T-helper 1 cell treated with Interleukin-12 subunit alpha and Interleukin-12 subunit beta and Interleukin-4 antibody, amounts not matched to agents 30 μg/mL and 1 μg/mL, for 36 hours (primary cell): ENCODE measurements around the gene IL22RA1.

ENCODE experiments used
- H3K27ac Mint-ChIP-seq: one replicate; pipeline ENCODE4 v1.8.0; 2021; ENCODE audit warnings: mild to moderate bottlenecking, mixed read lengths
- H3K27me3 Mint-ChIP-seq: one replicate; pipeline ENCODE4 v1.8.0; 2021; ENCODE audit warnings: low read depth, mixed read lengths
- H3K36me3 Mint-ChIP-seq: one replicate; pipeline ENCODE4 v1.8.0; 2021; ENCODE audit warnings: low read depth, mixed read lengths
- H3K4me1 Mint-ChIP-seq: one replicate; pipeline ENCODE4 v1.8.0; 2021; ENCODE audit warnings: low read depth, mixed read lengths
- H3K4me3 Mint-ChIP-seq: one replicate; pipeline ENCODE4 v1.8.0; 2021; ENCODE audit warnings: mild to moderate bottlenecking, moderate library complexity, mixed read lengths
- H3K9me3 Mint-ChIP-seq: one replicate; pipeline ENCODE4 v1.8.0; 2021; ENCODE audit warnings: mixed read lengths

IL22RA1 gene

GRCh38 chr1:24175033-24175755, 32.3 kb upstream of the IL22RA1 start:
- H3K4me3 Mint-ChIP-seq = no peak overlapping the region
- H3K27me3 Mint-ChIP-seq = peaks cover 20% of the 10 kb centered on the region
- H3K9me3 Mint-ChIP-seq = no peaks in the 10 kb centered on the region
- H3K27ac Mint-ChIP-seq = no peak overlapping the region
- no peaks in the 10 kb centered on the region for H3K4me1 Mint-ChIP-seq
- H3K36me3 Mint-ChIP-seq = peaks cover 2% of the 10 kb centered on the region

GRCh38 chr1:24173638-24174575, 31.0 kb upstream of the IL22RA1 start:
- no peaks in the 10 kb centered on the region for H3K9me3 Mint-ChIP-seq
- H3K4me1 Mint-ChIP-seq = no peaks in the 10 kb centered on the region
- no peak overlapping the region for H3K4me3 Mint-ChIP-seq
- no peak overlapping the region for H3K27ac Mint-ChIP-seq
- H3K36me3 Mint-ChIP-seq = peaks cover 2% of the 10 kb centered on the region
- H3K27me3 Mint-ChIP-seq = peaks cover 20% of the 10 kb centered on the region

- peaks cover 2% of the 10 kb centered on the region for H3K36me3 Mint-ChIP-seq
- H3K27ac Mint-ChIP-seq = no peak overlapping the region
- peaks cover 20% of the 10 kb centered on the region for H3K27me3 Mint-ChIP-seq
- no peak overlapping the region for H3K4me3 Mint-ChIP-seq
- no peaks in the 10 kb centered on the region for H3K9me3 Mint-ChIP-seq
- no peaks in the 10 kb centered on the region for H3K4me1 Mint-ChIP-seq
These were observed 29.7 kb upstream of the IL22RA1 start for GRCh38 chr1:24172598-24172997.

DNA sequence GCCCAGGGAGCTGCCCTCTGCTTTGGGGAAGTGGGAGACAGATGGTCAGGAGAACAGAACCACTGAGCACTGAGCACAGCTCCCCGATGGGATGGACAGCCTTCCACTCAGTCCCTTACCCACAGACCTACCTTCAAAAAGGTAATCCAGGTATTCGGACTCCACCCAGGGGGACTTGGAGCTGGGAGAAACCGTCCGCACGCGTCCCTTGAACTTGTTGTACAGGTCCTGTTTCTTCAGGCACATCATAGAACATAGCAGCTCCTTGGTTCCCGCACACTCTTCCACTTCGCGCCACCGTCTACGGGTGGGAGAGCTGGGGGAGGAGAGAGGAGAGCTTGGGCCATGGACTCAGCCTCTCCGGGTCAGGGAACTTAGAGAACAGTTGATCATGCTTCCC, 26.3 kb upstream of the IL22RA1 start:
- Mint-ChIP-seq H3K4me1 (no peaks in the 10 kb centered on the region), H3K36me3 (peaks cover 2% of the 10 kb centered on the region), H3K9me3 (no peaks in the 10 kb centered on the region), H3K27me3 (peaks cover 15% of the 10 kb centered on the region), H3K4me3 (no peak overlapping the region), H3K27ac (no peak overlapping the region)

GRCh38 chr1:24168245-24168644, 25.3 kb upstream of the IL22RA1 start:
- Mint-ChIP-seq H3K9me3 (no peaks in the 10 kb centered on the region), H3K27ac (no peak overlapping the region), H3K27me3 (peaks cover 6% of the 10 kb centered on the region), H3K4me1 (no peaks in the 10 kb centered on the region), H3K4me3 (no peak overlapping the region), H3K36me3 (no peaks in the 10 kb centered on the region)

DNA sequence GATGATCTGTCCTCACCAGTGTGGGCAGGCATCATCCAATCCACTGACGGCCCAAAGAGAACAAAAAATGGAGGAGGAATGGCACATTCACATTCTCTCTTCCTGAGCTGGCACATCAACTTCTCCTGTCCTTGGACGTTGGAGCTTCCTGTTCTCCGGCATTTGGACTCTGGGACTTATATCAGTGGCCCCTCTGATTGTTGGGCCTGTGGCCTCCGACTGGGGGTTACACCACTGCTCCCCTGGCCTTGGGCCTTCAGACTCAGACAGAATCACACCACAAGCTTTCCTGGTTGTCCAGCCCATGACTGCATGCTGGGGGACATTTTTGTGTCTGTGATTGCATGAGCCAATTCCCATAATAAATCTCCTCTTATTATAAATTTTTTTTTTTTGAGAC, 24.1 kb upstream of the IL22RA1 start:
- Mint-ChIP-seq H3K27me3 (peaks cover 6% of the 10 kb centered on the region), H3K9me3 (no peaks in the 10 kb centered on the region), H3K36me3 (no peaks in the 10 kb centered on the region), H3K27ac (no peak overlapping the region), H3K4me1 (no peaks in the 10 kb centered on the region), H3K4me3 (no peak overlapping the region)

DNA sequence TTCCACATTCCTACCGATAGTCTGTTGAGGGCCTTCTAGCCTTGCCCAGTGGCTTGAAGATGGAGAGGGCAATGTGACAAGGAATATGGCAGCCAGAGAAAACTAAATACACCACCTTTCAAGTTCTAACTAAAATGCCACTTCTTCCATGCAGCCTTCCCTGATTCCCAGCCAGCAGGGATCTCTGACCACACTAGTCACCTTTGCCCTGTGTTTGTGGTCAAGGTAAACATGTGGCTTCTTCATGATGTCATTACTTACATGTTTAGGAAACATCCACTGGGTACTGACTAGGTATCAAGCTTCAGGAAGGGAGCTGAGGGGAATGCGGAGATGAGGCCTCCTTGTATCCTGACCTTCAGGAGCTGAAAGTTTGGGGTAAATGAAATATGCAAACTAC, 22.6 kb upstream of the IL22RA1 start:
- Mint-ChIP-seq H3K9me3 (no peaks in the 10 kb centered on the region), H3K36me3 (no peaks in the 10 kb centered on the region), H3K27ac (no peak overlapping the region), H3K4me1 (no peaks in the 10 kb centered on the region), H3K27me3 (peaks cover 1% of the 10 kb centered on the region), H3K4me3 (no peak overlapping the region)

DNA sequence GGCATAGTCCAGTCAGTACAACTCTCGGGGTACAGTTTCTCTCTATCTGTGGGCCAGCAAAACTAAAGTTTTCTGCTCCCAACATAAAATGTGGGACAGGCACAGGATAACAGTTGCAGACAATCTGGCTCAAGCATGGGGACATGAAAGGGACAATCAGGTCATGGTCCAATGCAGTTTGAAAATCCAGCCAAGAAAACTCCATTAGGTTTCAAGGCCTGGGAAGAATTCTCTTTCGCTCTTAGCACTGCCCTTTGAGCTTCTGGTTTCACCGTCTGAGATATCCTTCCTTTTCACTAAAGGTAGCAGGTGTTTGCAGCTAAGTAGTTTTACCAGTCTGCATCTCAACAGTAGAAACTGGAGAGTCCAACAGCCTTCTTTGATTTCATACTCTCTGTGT, 21.1 kb upstream of the IL22RA1 start:
- Mint-ChIP-seq H3K9me3 (no peaks in the 10 kb centered on the region), H3K4me1 (no peaks in the 10 kb centered on the region), H3K4me3 (no peak overlapping the region), H3K27me3 (no peaks in the 10 kb centered on the region), H3K36me3 (no peaks in the 10 kb centered on the region), H3K27ac (no peak overlapping the region)

- Mint-ChIP-seq H3K36me3 (no peaks in the 10 kb centered on the region), H3K27me3 (no peaks in the 10 kb centered on the region), H3K4me1 (no peaks in the 10 kb centered on the region), H3K4me3 (no peak overlapping the region), H3K9me3 (no peaks in the 10 kb centered on the region), H3K27ac (no peak overlapping the region)
These were observed 19.3 kb upstream of the IL22RA1 start for GRCh38 chr1:24162201-24162600.

GRCh38 chr1:24161270-24161669, 18.3 kb upstream of the IL22RA1 start:
- H3K9me3 Mint-ChIP-seq = no peaks in the 10 kb centered on the region
- H3K4me3 Mint-ChIP-seq = no peak overlapping the region
- H3K27me3 Mint-ChIP-seq = no peaks in the 10 kb centered on the region
- H3K27ac Mint-ChIP-seq = no peak overlapping the region
- H3K36me3 Mint-ChIP-seq = no peaks in the 10 kb centered on the region
- no peaks in the 10 kb centered on the region for H3K4me1 Mint-ChIP-seq

DNA sequence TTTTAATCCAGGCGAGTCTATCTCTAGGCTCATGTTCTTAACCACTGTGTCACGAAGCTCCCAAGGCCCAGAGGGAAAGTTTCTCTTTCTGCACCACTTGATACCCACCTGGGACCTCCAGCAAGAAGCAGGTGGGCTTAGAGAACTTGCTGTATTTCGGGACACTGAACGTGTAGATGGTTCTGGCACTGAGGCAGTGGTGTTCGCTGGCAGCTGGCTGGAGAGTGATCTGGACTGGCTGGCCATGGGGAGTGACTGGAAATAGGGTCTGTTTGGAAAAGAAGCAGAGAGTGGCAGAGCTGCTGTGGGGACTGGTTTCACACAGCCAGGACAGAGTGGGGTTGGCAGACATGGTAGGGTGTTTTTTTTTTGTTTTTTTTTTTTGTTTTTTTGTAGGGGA, 16.4 kb upstream of the IL22RA1 start:
- no peak overlapping the region for H3K4me3 Mint-ChIP-seq
- H3K9me3 Mint-ChIP-seq = no peaks in the 10 kb centered on the region
- peaks cover 1% of the 10 kb centered on the region for H3K4me1 Mint-ChIP-seq
- no peaks in the 10 kb centered on the region for H3K27me3 Mint-ChIP-seq
- no peaks in the 10 kb centered on the region for H3K36me3 Mint-ChIP-seq
- no peak overlapping the region for H3K27ac Mint-ChIP-seq

DNA sequence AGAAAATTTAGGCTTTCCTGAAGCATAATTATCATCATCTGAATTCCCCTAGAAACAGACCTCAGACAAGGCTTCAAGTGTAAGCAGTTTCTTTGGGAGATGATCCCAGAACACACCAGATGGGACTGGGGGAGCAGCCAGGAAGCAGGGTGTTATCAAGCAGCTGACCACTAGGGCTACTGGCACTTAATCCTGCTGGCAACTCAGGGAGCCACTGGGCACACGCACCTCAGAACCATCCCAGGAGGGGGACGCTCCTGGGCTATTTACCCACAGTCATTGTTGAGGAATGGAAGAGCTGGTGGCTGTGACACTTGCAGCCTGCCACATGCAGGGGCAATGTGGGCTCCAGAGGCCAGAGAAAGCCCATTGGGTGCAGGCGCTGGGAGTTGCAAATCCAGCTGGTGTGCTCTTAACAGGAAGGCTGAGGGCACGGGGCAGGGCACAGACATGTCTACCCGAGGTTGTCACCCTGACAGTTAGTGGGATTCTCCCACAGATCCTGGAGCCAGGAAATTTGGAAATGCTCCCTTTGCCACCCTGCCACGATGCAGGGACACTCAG, 15.1 kb upstream of the IL22RA1 start:
- H3K27me3 Mint-ChIP-seq = peaks cover 3% of the 10 kb centered on the region
- peaks cover 1% of the 10 kb centered on the region for H3K4me1 Mint-ChIP-seq
- no peaks in the 10 kb centered on the region for H3K36me3 Mint-ChIP-seq
- H3K27ac Mint-ChIP-seq = no peak overlapping the region
- H3K4me3 Mint-ChIP-seq = no peak overlapping the region
- no peaks in the 10 kb centered on the region for H3K9me3 Mint-ChIP-seq

GRCh38 chr1:24156542-24157260, 13.8 kb upstream of the IL22RA1 start:
- no peaks in the 10 kb centered on the region for H3K36me3 Mint-ChIP-seq
- no peak overlapping the region for H3K27ac Mint-ChIP-seq

GRCh38 chr1:24155011-24155782, 12.3 kb upstream of the IL22RA1 start:
- no peaks in the 10 kb centered on the region for H3K36me3 Mint-ChIP-seq
- peaks cover 14% of the 10 kb centered on the region for H3K4me1 Mint-ChIP-seq
- peaks cover 26% of the 10 kb centered on the region for H3K27me3 Mint-ChIP-seq
- H3K9me3 Mint-ChIP-seq = no peaks in the 10 kb centered on the region
- no peak overlapping the region for H3K27ac Mint-ChIP-seq
- H3K4me3 Mint-ChIP-seq = no peak overlapping the region

More at GRCh38 chr1:24156542-24157260, 13.8 kb upstream of the IL22RA1 start:
- Mint-ChIP-seq H3K9me3 (no peaks in the 10 kb centered on the region), H3K4me1 (peaks cover 2% of the 10 kb centered on the region), H3K27me3 (peaks cover 11% of the 10 kb centered on the region), H3K4me3 (no peak overlapping the region)
